ENCODE results near the gene TENM4.

DNA sequence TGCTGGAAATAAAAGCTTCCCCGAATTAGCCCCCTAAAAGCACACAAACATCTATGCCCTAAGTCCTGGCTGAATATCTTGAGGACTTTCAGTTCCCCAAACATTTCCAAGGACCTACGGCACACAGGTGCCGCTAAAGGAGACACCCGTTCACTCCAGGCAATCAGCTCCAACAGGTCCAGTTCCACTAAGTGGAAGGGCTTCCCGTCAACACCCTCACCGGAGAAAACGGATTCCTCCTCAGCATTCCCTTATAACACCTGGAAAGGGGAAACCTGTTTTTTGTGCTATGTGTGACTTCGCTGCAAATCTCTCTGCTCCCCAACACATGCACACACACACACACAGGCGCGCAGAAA, 3.9 kb downstream of the TENM4 start:
- TF ChIP-seq, protein P1, sequence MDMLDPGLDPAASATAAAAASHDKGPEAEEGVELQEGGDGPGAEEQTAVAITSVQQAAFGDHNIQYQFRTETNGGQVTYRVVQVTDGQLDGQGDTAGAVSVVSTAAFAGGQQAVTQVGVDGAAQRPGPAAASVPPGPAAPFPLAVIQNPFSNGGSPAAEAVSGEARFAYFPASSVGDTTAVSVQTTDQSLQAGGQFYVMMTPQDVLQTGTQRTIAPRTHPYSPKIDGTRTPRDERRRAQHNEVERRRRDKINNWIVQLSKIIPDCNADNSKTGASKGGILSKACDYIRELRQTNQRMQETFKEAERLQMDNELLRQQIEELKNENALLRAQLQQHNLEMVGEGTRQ (IDR thresholded peaks at IDR 0.05; ENCODE audit: borderline replicate concordance, low read depth, low read length) = no peak
- TF ChIP-seq SIN3A (IDR thresholded peaks at IDR 0.05; ENCODE audit: borderline replicate concordance, low read depth, low read length) (no peak), FOXM1 (IDR thresholded peaks at IDR 0.05; ENCODE audit: low read depth) (no peak), NRF1 (IDR thresholded peaks at IDR 0.05; ENCODE audit: low read depth, low read length) (no peak), RFX5 (IDR thresholded peaks at IDR 0.05; ENCODE audit: low read length) (no peak), TEAD4 (IDR thresholded peaks at IDR 0.05; ENCODE audit: borderline replicate concordance, insufficient read depth) (no peak), JUND (IDR thresholded peaks at IDR 0.05) (no peak), SMC3 (IDR thresholded peaks at IDR 0.05; ENCODE audit: low read depth, low read length) (no peak)
- TF ChIP-seq, protein P2, sequence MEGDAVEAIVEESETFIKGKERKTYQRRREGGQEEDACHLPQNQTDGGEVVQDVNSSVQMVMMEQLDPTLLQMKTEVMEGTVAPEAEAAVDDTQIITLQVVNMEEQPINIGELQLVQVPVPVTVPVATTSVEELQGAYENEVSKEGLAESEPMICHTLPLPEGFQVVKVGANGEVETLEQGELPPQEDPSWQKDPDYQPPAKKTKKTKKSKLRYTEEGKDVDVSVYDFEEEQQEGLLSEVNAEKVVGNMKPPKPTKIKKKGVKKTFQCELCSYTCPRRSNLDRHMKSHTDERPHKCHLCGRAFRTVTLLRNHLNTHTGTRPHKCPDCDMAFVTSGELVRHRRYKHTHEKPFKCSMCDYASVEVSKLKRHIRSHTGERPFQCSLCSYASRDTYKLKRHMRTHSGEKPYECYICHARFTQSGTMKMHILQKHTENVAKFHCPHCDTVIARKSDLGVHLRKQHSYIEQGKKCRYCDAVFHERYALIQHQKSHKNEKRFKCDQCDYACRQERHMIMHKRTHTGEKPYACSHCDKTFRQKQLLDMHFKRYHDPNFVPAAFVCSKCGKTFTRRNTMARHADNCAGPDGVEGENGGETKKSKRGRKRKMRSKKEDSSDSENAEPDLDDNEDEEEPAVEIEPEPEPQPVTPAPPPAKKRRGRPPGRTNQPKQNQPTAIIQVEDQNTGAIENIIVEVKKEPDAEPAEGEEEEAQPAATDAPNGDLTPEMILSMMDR (IDR thresholded peaks at IDR 0.05) = no peak
- TF ChIP-seq, protein P3, sequence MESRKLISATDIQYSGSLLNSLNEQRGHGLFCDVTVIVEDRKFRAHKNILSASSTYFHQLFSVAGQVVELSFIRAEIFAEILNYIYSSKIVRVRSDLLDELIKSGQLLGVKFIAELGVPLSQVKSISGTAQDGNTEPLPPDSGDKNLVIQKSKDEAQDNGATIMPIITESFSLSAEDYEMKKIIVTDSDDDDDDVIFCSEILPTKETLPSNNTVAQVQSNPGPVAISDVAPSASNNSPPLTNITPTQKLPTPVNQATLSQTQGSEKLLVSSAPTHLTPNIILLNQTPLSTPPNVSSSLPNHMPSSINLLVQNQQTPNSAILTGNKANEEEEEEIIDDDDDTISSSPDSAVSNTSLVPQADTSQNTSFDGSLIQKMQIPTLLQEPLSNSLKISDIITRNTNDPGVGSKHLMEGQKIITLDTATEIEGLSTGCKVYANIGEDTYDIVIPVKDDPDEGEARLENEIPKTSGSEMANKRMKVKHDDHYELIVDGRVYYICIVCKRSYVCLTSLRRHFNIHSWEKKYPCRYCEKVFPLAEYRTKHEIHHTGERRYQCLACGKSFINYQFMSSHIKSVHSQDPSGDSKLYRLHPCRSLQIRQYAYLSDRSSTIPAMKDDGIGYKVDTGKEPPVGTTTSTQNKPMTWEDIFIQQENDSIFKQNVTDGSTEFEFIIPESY (IDR thresholded peaks at IDR 0.05; ENCODE audit: borderline replicate concordance, low read depth) = no peak

All from SK-N-SH (cell line).